HG03175 (cell line): Measurements from ENCODE around the gene SLAMF9.

ENCODE experiments used
- ATAC-seq: cut with Tn5 transposase; IDR thresholded peaks from one replicate; pipeline ENCODE4 v1.9.1; 2021; ENCODE audit warnings: mild to moderate bottlenecking, moderate library complexity; ENCODE audit not compliant: unreplicated experiment

SLAMF9 gene

GRCh38 chr1:159902541-159902940 lies 51.5 kb downstream of the SLAMF9 start:
- no peak for ATAC-seq
